ENCODE results near the gene PTPRG. TPM values are rescaled to one million over a fixed set of nuclear protein-coding genes. Genes with fewer than 3 reads are reported as not detected.

PTPRG gene
- total RNA-seq, 3 donors from 2014 or later: 28.9 to 54.7 (median 40.4) TPM

- no peaks in the 10 kb centered on the region for H3K9me3 ChIP-seq
- DNase-seq (no peak), ATAC-seq (no peak)
- no peak overlapping the region for H3K4me3 ChIP-seq
- no peak for TF ChIP-seq CTCF (IDR thresholded peaks at IDR 0.05)
- H3K36me3 ChIP-seq (ENCODE audit: low read depth): no peaks in the 10 kb centered on the region
- peaks cover 20% of the 10 kb centered on the region for H3K4me1 ChIP-seq (ENCODE audit: low read depth)
- intact Hi-C loops (cut with DNase I, micrococcal nuclease): no loop called here
These were observed 331.5 kb downstream of the PTPRG start for GRCh38 chr3:61892891-61893290.

- no peak overlapping the region for H3K4me3 ChIP-seq
- intact Hi-C loops (cut with DNase I, micrococcal nuclease): no loop called here
- ATAC-seq (no peak), DNase-seq (no peak)
- no peaks in the 10 kb centered on the region for H3K36me3 ChIP-seq (ENCODE audit: low read depth)
- no peaks in the 10 kb centered on the region for H3K9me3 ChIP-seq
- TF ChIP-seq CTCF (IDR thresholded peaks at IDR 0.05): no peak
- peaks cover 20% of the 10 kb centered on the region for H3K4me1 ChIP-seq (ENCODE audit: low read depth)
These were observed 332.6 kb downstream of the PTPRG start for GRCh38 chr3:61893840-61894566.

GRCh38 chr3:61894988-61895935 lies 333.9 kb downstream of the PTPRG start:
- Histone ChIP-seq H3K4me1 (ENCODE audit: low read depth) (peaks cover 20% of the 10 kb centered on the region), H3K4me3 (no peak overlapping the region), H3K9me3 (no peaks in the 10 kb centered on the region), H3K36me3 (ENCODE audit: low read depth) (no peaks in the 10 kb centered on the region)
- intact Hi-C loops (cut with DNase I, micrococcal nuclease): no loop called here
- peak; percentile 96 for ATAC-seq
- peak in 2 of 3 donors; percentile 41 to 91 for DNase-seq
- no peak for TF ChIP-seq CTCF (IDR thresholded peaks at IDR 0.05)

- intact Hi-C loops (cut with DNase I, micrococcal nuclease): no loop called here
- no peaks in the 10 kb centered on the region for H3K36me3 ChIP-seq (ENCODE audit: low read depth)
- H3K4me1 ChIP-seq (ENCODE audit: low read depth): peaks cover 20% of the 10 kb centered on the region
- DNase-seq: no peak
- peak; percentile 13 for ATAC-seq
- TF ChIP-seq CTCF (IDR thresholded peaks at IDR 0.05): no peak
- no peaks in the 10 kb centered on the region for H3K9me3 ChIP-seq
- H3K4me3 ChIP-seq: no peak overlapping the region
These were observed 334.9 kb downstream of the PTPRG start for GRCh38 chr3:61896251-61896650.

GRCh38 chr3:61897848-61898247 lies 336.5 kb downstream of the PTPRG start:
- no peak overlapping the region for H3K4me3 ChIP-seq
- H3K4me1 ChIP-seq (ENCODE audit: low read depth): peaks cover 20% of the 10 kb centered on the region
- intact Hi-C loops (cut with DNase I, micrococcal nuclease): no loop called here
- DNase-seq: no peak
- ATAC-seq: no peak
- no peaks in the 10 kb centered on the region for H3K36me3 ChIP-seq (ENCODE audit: low read depth)
- H3K9me3 ChIP-seq: no peaks in the 10 kb centered on the region
- no peak for TF ChIP-seq CTCF (IDR thresholded peaks at IDR 0.05)

All from mucosa of descending colon (tissue), 3 donors.